ENCODE data around the gene PYGO2.
A peak's percentile ranks its signal among the peaks of the same experiment; 100 is the strongest.

Gene PYGO2

GRCh38 chr1:154936555-154937084, 25.0 kb downstream of the PYGO2 start, which contains the start of gene PMVK:
TSS of gene PMVK (minus strand) at chr1:154936719. CDS start at chr1:154936685, 34 bp downstream.
- peak; percentile 92 for ATAC-seq
- TF ChIP-seq POU6F1 (CRISPR knock-in tag; IDR thresholded peaks at IDR 0.05; ENCODE audit: borderline replicate concordance, low read depth): peak; percentile 65; the same call in 1 of the 2 replicates
- no peak for TF ChIP-seq CREB5 (CRISPR knock-in tag; IDR thresholded peaks at IDR 0.05; ENCODE audit: low read depth)
- no peak for TF ChIP-seq ZNF8 (CRISPR knock-in tag; IDR thresholded peaks at IDR 0.05)
- TF ChIP-seq ZNF70 (CRISPR knock-in tag; IDR thresholded peaks at IDR 0.05): no peak
- TF ChIP-seq ZC3H10 (CRISPR knock-in tag; IDR thresholded peaks at IDR 0.05): no peak
- no peak for TF ChIP-seq GLIS3 (CRISPR knock-in tag; IDR thresholded peaks at IDR 0.05)

GRCh38 chr1:154935749-154936554, 25.6 kb downstream of the PYGO2 start:
- no peak for TF ChIP-seq TSHZ2 (CRISPR knock-in tag; IDR thresholded peaks at IDR 0.05)
- TF ChIP-seq POU6F1 (CRISPR knock-in tag; IDR thresholded peaks at IDR 0.05; ENCODE audit: borderline replicate concordance, low read depth): no peak
- TF ChIP-seq ZNF70 (CRISPR knock-in tag; IDR thresholded peaks at IDR 0.05): no peak
- TF ChIP-seq OSR1 (CRISPR knock-in tag; IDR thresholded peaks at IDR 0.05): no peak
- TF ChIP-seq RARB (CRISPR knock-in tag; IDR thresholded peaks at IDR 0.05): no peak
- no peak for TF ChIP-seq PPARA (CRISPR knock-in tag; IDR thresholded peaks at IDR 0.05; ENCODE audit: borderline replicate concordance)
- TF ChIP-seq ZFP30 (CRISPR knock-in tag; IDR thresholded peaks at IDR 0.05): no peak
- TF ChIP-seq ESRRG (CRISPR knock-in tag; IDR thresholded peaks at IDR 0.05): no peak
- no peak for TF ChIP-seq ARNTL (CRISPR knock-in tag; IDR thresholded peaks at IDR 0.05; ENCODE audit: borderline replicate concordance, low read depth)
- TF ChIP-seq CSRNP3 (CRISPR knock-in tag; IDR thresholded peaks at IDR 0.05): no peak
- no peak for TF ChIP-seq GLIS3 (CRISPR knock-in tag; IDR thresholded peaks at IDR 0.05)
- no peak for TF ChIP-seq ZNF565 (CRISPR knock-in tag; conservative IDR thresholded peaks at IDR 0.05; ENCODE audit: low read depth)
- TF ChIP-seq CREB5 (CRISPR knock-in tag; IDR thresholded peaks at IDR 0.05; ENCODE audit: low read depth): no peak
- no peak for TF ChIP-seq ZC3H10 (CRISPR knock-in tag; IDR thresholded peaks at IDR 0.05)
- ATAC-seq: no peak

GRCh38 chr1:154934358-154934948, 27.1 kb downstream of the PYGO2 start:
- ATAC-seq: no peak

More at GRCh38 chr1:154934358-154934948, 27.1 kb downstream of the PYGO2 start:
- TF ChIP-seq TSHZ2 (CRISPR knock-in tag; IDR thresholded peaks at IDR 0.05) (no peak), ZFP30 (CRISPR knock-in tag; IDR thresholded peaks at IDR 0.05) (no peak), ZNF70 (CRISPR knock-in tag; IDR thresholded peaks at IDR 0.05) (no peak), BACH2 (CRISPR knock-in tag; IDR thresholded peaks at IDR 0.05; ENCODE audit: borderline replicate concordance) (no peak), SNAI2 (CRISPR knock-in tag; IDR thresholded peaks at IDR 0.05) (no peak), GLIS3 (CRISPR knock-in tag; IDR thresholded peaks at IDR 0.05) (no peak)

Data from SK-N-SH treated with all-trans-retinoic acid at 6 μM for 48 hours (cell line).